GM20431 (cell line): ENCODE measurements around the gene CFAP299.
"Not testable (repeated sequence)": the region's sequence is repeated elsewhere in the genome, so short reads cannot be mapped to it uniquely, and the experiment has no call there.

Source experiments
- in situ Hi-C: fragments of 300-500 bp; cut with MseI, MboI; formaldehyde crosslinking; loops from one replicate; pipeline ENCODE4 v1.15.0; 2020; ENCODE audit warnings: low sequenced_read_pairs; ENCODE audit not compliant: unreplicated experiment

CFAP299 gene

GRCh38 chr4:80781431-80781830 is 445.9 kb downstream of the CFAP299 start:
- in situ Hi-C loops = no loop called here

GRCh38 chr4:80787306-80787705 is 451.8 kb downstream of the CFAP299 start:
- in situ Hi-C loops = no loop called here

GRCh38 chr4:80788798-80789197 is 453.3 kb downstream of the CFAP299 start:
- in situ Hi-C loops = no loop called here

GRCh38 chr4:80790152-80790551 is 454.6 kb downstream of the CFAP299 start:
- in situ Hi-C loops = no loop called here

GRCh38 chr4:80793660-80794059 is 458.1 kb downstream of the CFAP299 start:
- in situ Hi-C loops = not testable (repeated sequence)

GRCh38 chr4:80798082-80798481 is 462.6 kb downstream of the CFAP299 start:
- in situ Hi-C loops = no loop called here

GRCh38 chr4:80800719-80801118 is 465.2 kb downstream of the CFAP299 start:
- in situ Hi-C loops = not testable (repeated sequence)

GRCh38 chr4:80803337-80803736 is 467.8 kb downstream of the CFAP299 start:
- in situ Hi-C loops = no loop called here

GRCh38 chr4:80806472-80806871 is 470.9 kb downstream of the CFAP299 start:
- in situ Hi-C loops = no loop called here

- in situ Hi-C loops = no loop called here
Observed at GRCh38 chr4:80809039-80809729, 473.7 kb downstream of the CFAP299 start.

- in situ Hi-C loops = no loop called here
Observed at GRCh38 chr4:80811406-80811805, 475.9 kb downstream of the CFAP299 start.

GRCh38 chr4:80812145-80812544 is 476.6 kb downstream of the CFAP299 start:
- in situ Hi-C loops = no loop called here

- in situ Hi-C loops = no loop called here
Observed at GRCh38 chr4:80814266-80814665, 478.7 kb downstream of the CFAP299 start.

- in situ Hi-C loops = no loop called here
Observed at GRCh38 chr4:80831383-80832361, 496.1 kb downstream of the CFAP299 start.

- in situ Hi-C loops = no loop called here
Observed at GRCh38 chr4:80839281-80839680, 503.8 kb downstream of the CFAP299 start.

GRCh38 chr4:80839792-80840191 is 504.3 kb downstream of the CFAP299 start:
- in situ Hi-C loops = no loop called here

- in situ Hi-C loops = no loop called here
Observed at GRCh38 chr4:80840396-80840795, 504.9 kb downstream of the CFAP299 start.

- in situ Hi-C loops = no loop called here
Observed at GRCh38 chr4:80841587-80842281, 506.2 kb downstream of the CFAP299 start.

- in situ Hi-C loops = no loop called here
Observed at GRCh38 chr4:80846210-80846609, 510.7 kb downstream of the CFAP299 start.

- in situ Hi-C loops = no loop called here
Observed at GRCh38 chr4:80852061-80852460, 516.5 kb downstream of the CFAP299 start.

GRCh38 chr4:80873571-80873970 is 538.0 kb downstream of the CFAP299 start:
- in situ Hi-C loops = no loop called here
